IMR-90 (cell line): Measurements from ENCODE around the gene AHCYL2. TPM values are rescaled to one million over a fixed set of nuclear protein-coding genes. Genes with fewer than 3 reads are reported as not detected.

Experiments used
- ATAC-seq: fragments of 200-7000 bp; cut with Tn5 transposase; 2 replicates; pipeline ENCODE4 v1.9.1; 2020; ENCODE audit warnings: low read depth, mild to moderate bottlenecking, moderate library complexity
- BruUV-seq: library from RNA; stranded (reverse); fragments of 400-500 nt; replicated peaks from 2 replicates; lab custom pipeline; 2021; lab: Mats Ljungman, UMichigan
- CTCF ChIA-PET: fragments of 300-600 bp; formaldehyde crosslinking; extraction: SDS; loops from one replicate; lab custom pipeline; 2021; ENCODE audit warnings: antibody characterized with exemption; lab: Yijun Ruan, JAX
- POLR2A ChIA-PET: fragments of 300-600 bp; sonication (Branson Sonifier 250); formaldehyde crosslinking; loops from one replicate; lab custom pipeline; 2022; ENCODE audit warnings: antibody characterized with exemption; ENCODE audit not compliant: unreplicated experiment; lab: Charles Lee
- DNase-seq: peaks from one replicate; pipeline ENCODE4 v3.0.0; 2013
- H2AFZ ChIP-seq: replicated peaks from 2 replicates; pipeline ENCODE3; 2013; ENCODE audit warnings: low read length, mild to moderate bottlenecking; ENCODE audit not compliant: poor library complexity
- H2AK5ac ChIP-seq: 2 replicates; pipeline ENCODE4 v1.6.1; 2013; ENCODE audit warnings: low read depth, low read length, inconsistent platforms
- H2AK9ac ChIP-seq: replicated peaks from 2 replicates; pipeline ENCODE3; 2013; ENCODE audit warnings: mild to moderate bottlenecking, low read depth, low read length, moderate library complexity; ENCODE audit not compliant: poor library complexity
- H2BK120ac ChIP-seq: 2 replicates; pipeline ENCODE4 v1.6.1; 2013; ENCODE audit warnings: low read depth, low read length, inconsistent platforms
- H2BK15ac ChIP-seq: 3 replicates; pipeline ENCODE4 v1.6.1; 2013; ENCODE audit warnings: low read depth, low read length, inconsistent platforms
- H2BK20ac ChIP-seq: 2 replicates; pipeline ENCODE4 v1.6.1; 2013; ENCODE audit warnings: low read depth, mild to moderate bottlenecking, inconsistent platforms, low read length, moderate library complexity
- H2BK5ac ChIP-seq: 2 replicates; pipeline ENCODE4 v1.6.1; 2013; ENCODE audit warnings: mild to moderate bottlenecking, low read depth, low read length, inconsistent platforms; ENCODE audit not compliant: poor library complexity, severe bottlenecking
- H3K14ac ChIP-seq: replicated peaks from 2 replicates; pipeline ENCODE4 v1.6.1; 2013; ENCODE audit warnings: low read depth, low read length, inconsistent platforms
- H3K18ac ChIP-seq: 2 replicates; pipeline ENCODE4 v1.6.1; 2013; ENCODE audit warnings: low read depth, low read length, control low read depth
- H3K23ac ChIP-seq: 2 replicates; pipeline ENCODE4 v1.6.1; 2013; ENCODE audit warnings: low read depth, low read length, inconsistent platforms
- H3K27ac ChIP-seq: 2 replicates; pipeline ENCODE4 v1.5.1; 2013; ENCODE audit warnings: mild to moderate bottlenecking, control low read depth, low read length; ENCODE audit not compliant: insufficient read depth
- H3K27me3 ChIP-seq: 2 replicates; pipeline ENCODE4 v1.6.1; 2013; ENCODE audit warnings: low read length; ENCODE audit not compliant: control insufficient read depth, insufficient read depth
- H3K36me3 ChIP-seq: 2 replicates; pipeline ENCODE4 v1.6.1; 2013; ENCODE audit warnings: low read length, mixed read lengths; ENCODE audit not compliant: control insufficient read depth, insufficient read depth
- H3K4ac ChIP-seq: 2 replicates; pipeline ENCODE4 v1.6.1; 2013; ENCODE audit warnings: low read depth, low read length, inconsistent platforms
- H3K4me1 ChIP-seq: 2 replicates; pipeline ENCODE4 v1.6.1; 2013; ENCODE audit warnings: low read length, mixed read lengths; ENCODE audit not compliant: control insufficient read depth, insufficient read depth
- H3K4me2 ChIP-seq: 2 replicates; pipeline ENCODE4 v1.6.1; 2013; ENCODE audit warnings: low read depth, mild to moderate bottlenecking, control low read depth, low read length, moderate library complexity
- H3K4me3 ChIP-seq: 2 replicates; pipeline ENCODE4 v1.5.1; 2013; ENCODE audit warnings: low read depth, mild to moderate bottlenecking, control low read depth, low read length, moderate library complexity; ENCODE audit not compliant: insufficient read depth
- H3K56ac ChIP-seq: 2 replicates; pipeline ENCODE4 v1.6.1; 2013; ENCODE audit warnings: low read length, inconsistent platforms; ENCODE audit not compliant: insufficient read depth; ENCODE audit errors: extremely low read depth
- H3K79me1 ChIP-seq, 2 experiments: 2 replicates each; pipeline ENCODE4 v1.6.1; 2013; ENCODE audit warnings: low read length in 2 of 2, inconsistent platforms in 1 of 2, low read depth in 1 of 2
- H3K9ac ChIP-seq: 2 replicates; pipeline ENCODE4 v1.6.1; 2013; ENCODE audit warnings: low read depth, low read length, control low read depth
- H3K9me1 ChIP-seq: 2 replicates; pipeline ENCODE4 v1.6.1; 2013; ENCODE audit warnings: low read length, inconsistent platforms; ENCODE audit not compliant: insufficient read depth
- H3K9me3 ChIP-seq: 2 replicates; pipeline ENCODE4 v1.6.1; 2013; ENCODE audit warnings: low read length; ENCODE audit not compliant: control insufficient read depth, insufficient read depth
- H4K20me1 ChIP-seq: 2 replicates; pipeline ENCODE4 v1.6.1; 2013; ENCODE audit warnings: low read length, inconsistent platforms; ENCODE audit not compliant: insufficient read depth
- H4K5ac ChIP-seq: 2 replicates; pipeline ENCODE4 v1.6.1; 2013; ENCODE audit warnings: mild to moderate bottlenecking, low read depth, low read length, control low read depth
- H4K8ac ChIP-seq, 2 experiments: 2 replicates each; pipeline ENCODE4 v1.6.1; 2013; ENCODE audit warnings: low read depth in 2 of 2, low read length in 2 of 2, control low read depth in 1 of 2, inconsistent platforms in 1 of 2
- H4K91ac ChIP-seq: 2 replicates; pipeline ENCODE4 v1.6.1; 2013; ENCODE audit warnings: low read depth, low read length, inconsistent platforms; ENCODE audit not compliant: insufficient read depth
- BHLHE40 ChIP-seq: fragments of 150-350 bp; IDR thresholded peaks from 2 replicates; pipeline ENCODE4 v1.6.1; 2016; ENCODE audit warnings: mild to moderate bottlenecking, low read depth, low read length
- CEBPB ChIP-seq: IDR thresholded peaks from 2 replicates; pipeline ENCODE4 v1.6.1; 2012; ENCODE audit warnings: low read depth, low read length, improper control_type of control experiment
- CHD1 ChIP-seq: IDR thresholded peaks from 2 replicates; pipeline ENCODE4 v1.6.1; 2012; ENCODE audit warnings: low read depth, low read length, improper control_type of control experiment
- CTCF ChIP-seq: conservative IDR thresholded peaks from 2 replicates; pipeline ENCODE4 v1.5.1; 2012; ENCODE audit warnings: mild to moderate bottlenecking, low read depth, low read length, improper control_type of control experiment
- ELK1 ChIP-seq: fragments of 150-350 bp; IDR thresholded peaks from 2 replicates; pipeline ENCODE4 v1.6.1; 2016; ENCODE audit warnings: low read depth, mild to moderate bottlenecking, low read length, moderate library complexity, borderline replicate concordance
- FOS ChIP-seq: fragments of 150-350 bp; IDR thresholded peaks from 2 replicates; pipeline ENCODE4 v1.6.1; 2016; ENCODE audit warnings: low read depth, low read length
- MAFK ChIP-seq: IDR thresholded peaks from 2 replicates; pipeline ENCODE4 v1.6.1; 2012; ENCODE audit warnings: low read depth, low read length, improper control_type of control experiment
- MAZ ChIP-seq: IDR thresholded peaks from 2 replicates; pipeline ENCODE4 v1.6.1; 2012; ENCODE audit warnings: low read depth, mild to moderate bottlenecking, low read length, improper control_type of control experiment, moderate library complexity, borderline replicate concordance
- MXI1 ChIP-seq: IDR thresholded peaks from 2 replicates; pipeline ENCODE4 v1.6.1; 2012; ENCODE audit warnings: low read depth, mild to moderate bottlenecking, low read length, moderate library complexity, borderline replicate concordance
- NFE2L2 ChIP-seq: fragments of 150-350 bp; IDR thresholded peaks from 2 replicates; pipeline ENCODE4 v1.6.1; 2016; ENCODE audit warnings: low read depth, mild to moderate bottlenecking, low read length
- POLR2A ChIP-seq: IDR thresholded peaks from 2 replicates; pipeline ENCODE4 v1.6.1; 2012; ENCODE audit warnings: mild to moderate bottlenecking, low read depth, low read length
- RAD21 ChIP-seq: IDR thresholded peaks from 2 replicates; pipeline ENCODE4 v1.6.1; 2012; ENCODE audit warnings: low read length, improper control_type of control experiment
- RCOR1 ChIP-seq: IDR thresholded peaks from 2 replicates; pipeline ENCODE4 v1.6.1; 2012; ENCODE audit warnings: mild to moderate bottlenecking, low read length, improper control_type of control experiment; ENCODE audit not compliant: insufficient replicate concordance
- RFX5 ChIP-seq: IDR thresholded peaks from 2 replicates; pipeline ENCODE4 v1.8.0; 2012; ENCODE audit warnings: low read depth, mild to moderate bottlenecking, low read length, moderate library complexity
- SMC3 ChIP-seq: fragments of 150-350 bp; IDR thresholded peaks from 2 replicates; pipeline ENCODE4 v1.6.1; 2016; ENCODE audit warnings: low read depth, mild to moderate bottlenecking, antibody characterized with exemption, low read length, moderate library complexity
- USF2 ChIP-seq: fragments of 150-350 bp; IDR thresholded peaks from 2 replicates; pipeline ENCODE4 v1.6.1; 2017; ENCODE audit warnings: mild to moderate bottlenecking, antibody characterized with exemption, low read length, low read depth
- dilution Hi-C: fragments of 300-500 bp; cut with HindIII; formaldehyde crosslinking; loops from one replicate; pipeline ENCODE4 v1.14.3; 2018; ENCODE audit warnings: low sequenced_read_pairs; ENCODE audit not compliant: unreplicated experiment
- in situ Hi-C: fragments of 300-500 bp; cut with MboI; formaldehyde crosslinking; loops from 3 replicates; pipeline ENCODE4 v1.14.3; 2019; ENCODE audit warnings: low sequenced_read_pairs, inconsistent platforms, mixed read lengths
- intact Hi-C: fragments of 100-400 bp; cut with micrococcal nuclease; formaldehyde crosslinking; loops from 2 replicates; pipeline ENCODE4 v1.10.0; 2022
- polyA plus RNA-seq, 3 experiments: library from polyadenylated mRNA; depleted of rRNA; stranded (reverse); fragments of >200 nt; gene quantifications; 2 replicates each; pipeline ENCODE4 v1.2.3, GENCODE V29; 2012; ENCODE audit warnings: low replicate concordance in 1 of 3
- total RNA-seq: library from RNA; depleted of rRNA; stranded (reverse); fragments of >200 nt; gene quantifications from 2 replicates; pipeline ENCODE4 v1.2.3, GENCODE V29; 2012

The AHCYL2 gene
- total and polyA plus RNA-seq, 2 of the 4 experiments (the other 2 are of a cell fraction), result 5.7 to 7.6 TPM

GRCh38 chr7:129469930-129470329 is 245.1 kb downstream of the AHCYL2 start:
- intact Hi-C loops (no loop called here), dilution Hi-C loops (no loop called here), in situ Hi-C loops (loop anchor here (5.0 kb wide), 1 partner anchor 253 kb away; no protein-coding TSS in a partner anchor)
- ATAC-seq (no peak), DNase-seq (no peak)
- H3K4me1 ChIP-seq, result peaks cover 1% of the 10 kb centered on the region; the same call in 1 of the 2 replicates
- no peaks in the 10 kb centered on the region for H3K79me1 ChIP-seq
- no peak overlapping the region for H4K8ac ChIP-seq
- H3K4ac ChIP-seq, result no peak overlapping the region
- H3K23ac ChIP-seq, result no peak overlapping the region
- H2BK120ac ChIP-seq, result no peak overlapping the region
- TF ChIP-seq RFX5 (no peak), SMC3 (no peak), NFE2L2 (no peak), BHLHE40 (no peak), MAZ (no peak), CEBPB (no peak), FOS (no peak), RCOR1 (no peak), CTCF (no peak), CHD1 (no peak), USF2 (no peak), ELK1 (no peak), MAFK (no peak), MXI1 (no peak), RAD21 (no peak), POLR2A (no peak)
- H2BK5ac ChIP-seq, result no peak overlapping the region
- BruUV-seq, result no TSS peak
- H2BK15ac ChIP-seq, result no peak overlapping the region
- no peak overlapping the region for H4K5ac ChIP-seq
- no peak overlapping the region for H3K9ac ChIP-seq
- no peak overlapping the region for H4K91ac ChIP-seq
- no peak overlapping the region for H2AK9ac ChIP-seq
- no peaks in the 10 kb centered on the region for H3K27me3 ChIP-seq
- POLR2A ChIA-PET, result no interaction called here
- H3K9me1 ChIP-seq, result no peaks in the 10 kb centered on the region; the same call in 1 of the 2 replicates
- H3K4me3 ChIP-seq, result no peak overlapping the region
- no peaks in the 10 kb centered on the region for H4K20me1 ChIP-seq
- H3K14ac ChIP-seq, result no peak overlapping the region
- no peak overlapping the region for H2AK5ac ChIP-seq
- CTCF ChIA-PET, result interaction anchor here (4.1 kb wide), 1 partner anchor 102 kb away, joined by 16 read pairs; no protein-coding TSS in a partner anchor
- H3K56ac ChIP-seq, result no peak overlapping the region
- H2BK20ac ChIP-seq, result no peak overlapping the region
- no peak overlapping the region for H3K4me2 ChIP-seq
- no peak overlapping the region for H2AFZ ChIP-seq
- H3K27ac ChIP-seq, result no peak overlapping the region
- no peaks in the 10 kb centered on the region for H3K9me3 ChIP-seq
- no peak overlapping the region for H3K18ac ChIP-seq
- H3K36me3 ChIP-seq, result no peaks in the 10 kb centered on the region; the same call in 1 of the 2 replicates
